Bronchial epithelial cell (primary cell): ENCODE results near the gene AFAP1L2. TPM values are rescaled to one million over a fixed set of nuclear protein-coding genes. Genes with fewer than 3 reads are reported as not detected.

Experiments
- DNase-seq: peaks from one replicate; pipeline ENCODE4 v3.0.0-alpha.2; 2010; ENCODE audit warnings: low read depth
- FAIRE-seq: peaks from 2 replicates; lab custom pipeline; 2011; peaks lifted over from hg19 to GRCh38; lab: Jason Lieb, UNC
- H3K27me3 ChIP-seq: 2 replicates; pipeline ENCODE4 v1.5.1; 2011; ENCODE audit warnings: low read length; ENCODE audit not compliant: control insufficient read depth, insufficient read depth
- H3K36me3 ChIP-seq: 2 replicates; pipeline ENCODE4 v1.5.1; 2011; ENCODE audit warnings: low read length; ENCODE audit not compliant: control insufficient read depth, insufficient read depth
- H3K4me3 ChIP-seq: 2 replicates; pipeline ENCODE4 v1.5.1; 2011; ENCODE audit warnings: mild to moderate bottlenecking, low read depth, low read length, control low read depth
- CTCF ChIP-seq: IDR thresholded peaks from 2 replicates; pipeline ENCODE4 v1.5.1; 2011; ENCODE audit warnings: mild to moderate bottlenecking, moderate library complexity, low read length, control low read depth, inconsistent platforms; ENCODE audit not compliant: insufficient read depth, severe bottlenecking
- total RNA-seq: library from RNA; depleted of rRNA; stranded (reverse); fragments of >200 nt; gene quantifications from 2 replicates; pipeline ENCODE4 v1.2.1, GENCODE V29; 2014

The AFAP1L2 gene
- total RNA-seq, 1 donor from 2014 or later, result 6.8 TPM

GRCh38 chr10:114356751-114357514, 47.4 kb downstream of the AFAP1L2 start:
- DNase-seq (peak; percentile 66), FAIRE-seq (no peak)
- Histone ChIP-seq H3K36me3 (no peaks in the 10 kb centered on the region), H3K27me3 (no peaks in the 10 kb centered on the region), H3K4me3 (no peak overlapping the region)
- TF ChIP-seq CTCF, result no peak

DNA sequence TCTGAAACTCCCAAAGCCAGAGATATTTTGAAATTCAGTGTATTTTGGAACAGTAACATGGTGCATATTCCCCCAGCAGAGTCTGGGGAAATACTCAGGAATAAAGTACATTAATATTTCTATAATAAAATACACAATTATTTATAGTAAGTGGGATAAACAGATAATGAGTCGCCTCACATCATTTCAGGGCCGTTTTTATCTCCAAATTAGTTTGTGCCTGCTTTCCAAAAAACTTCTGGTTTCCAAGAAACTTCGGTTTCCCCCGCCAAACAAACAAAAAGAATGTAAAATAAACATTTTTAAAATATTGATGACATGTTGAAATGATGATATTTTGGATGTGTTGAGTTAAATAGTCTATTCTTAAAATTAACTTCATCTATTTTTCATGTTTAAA, 48.2 kb downstream of the AFAP1L2 start:
- Histone ChIP-seq H3K4me3 (no peak overlapping the region), H3K36me3 (no peaks in the 10 kb centered on the region), H3K27me3 (no peaks in the 10 kb centered on the region)
- FAIRE-seq (no peak), DNase-seq (no peak)
- no peak for TF ChIP-seq CTCF

DNA sequence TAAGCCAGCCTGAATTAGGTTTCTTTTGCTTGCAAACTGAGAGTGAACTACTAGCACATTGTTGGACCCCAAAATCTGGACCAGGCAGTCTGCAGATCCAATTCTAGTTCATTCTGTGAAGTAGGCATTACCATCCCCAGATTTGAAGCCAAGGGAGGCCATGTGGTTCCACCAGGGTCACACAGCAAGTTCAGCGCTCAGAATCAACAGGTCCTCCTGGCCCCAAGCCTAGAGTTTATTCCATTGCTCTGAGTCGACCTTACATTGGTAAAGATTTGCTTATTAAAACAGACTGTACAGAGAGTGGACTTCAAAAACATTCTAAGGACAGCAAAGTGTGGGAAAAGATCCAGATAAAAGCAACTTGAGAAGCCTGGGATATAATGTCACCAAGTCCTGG, 50.9 kb downstream of the AFAP1L2 start:
- DNase-seq (no peak), FAIRE-seq (no peak)
- no peak overlapping the region for H3K4me3 ChIP-seq
- H3K36me3 ChIP-seq, result no peaks in the 10 kb centered on the region
- no peaks in the 10 kb centered on the region for H3K27me3 ChIP-seq
- no peak for TF ChIP-seq CTCF

DNA sequence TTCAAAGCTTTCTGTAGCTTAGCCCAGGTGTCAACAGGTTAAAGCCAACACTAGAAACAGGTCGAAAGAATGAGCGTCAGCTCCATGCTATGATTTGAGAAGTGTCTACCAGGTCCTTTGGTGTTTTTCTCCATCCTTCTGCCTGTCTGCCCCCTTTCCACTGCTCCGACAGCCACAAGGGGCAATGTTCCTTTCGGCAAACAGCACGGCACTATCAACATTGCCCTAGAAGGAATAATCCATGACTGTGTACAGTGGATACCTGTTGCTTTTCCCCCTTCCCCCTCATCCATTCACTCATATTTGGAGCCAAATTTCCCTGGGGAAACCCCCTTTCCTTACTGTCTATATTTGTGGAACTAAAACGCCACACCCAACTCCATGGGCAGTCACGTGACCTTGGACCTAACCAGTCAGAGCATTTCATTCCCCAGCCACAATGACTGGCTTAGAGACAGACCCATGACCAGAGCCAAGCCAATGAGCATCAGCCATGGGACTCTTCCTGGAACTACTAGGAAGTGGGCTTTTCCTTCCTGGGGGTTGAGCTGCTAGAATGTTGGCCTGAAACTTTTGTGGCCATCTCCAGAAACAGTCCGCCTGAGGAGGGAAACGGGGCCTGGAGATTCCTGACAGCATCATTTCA, 51.5 kb downstream of the AFAP1L2 start:
- FAIRE-seq (no peak), DNase-seq (no peak)
- Histone ChIP-seq H3K36me3 (no peaks in the 10 kb centered on the region), H3K27me3 (no peaks in the 10 kb centered on the region), H3K4me3 (no peak overlapping the region)
- no peak for TF ChIP-seq CTCF

- FAIRE-seq, result no peak
- DNase-seq, result no peak
- Histone ChIP-seq H3K27me3 (no peaks in the 10 kb centered on the region), H3K36me3 (no peaks in the 10 kb centered on the region), H3K4me3 (no peak overlapping the region)
- TF ChIP-seq CTCF, result no peak
Observed at GRCh38 chr10:114350751-114351150, 53.6 kb downstream of the AFAP1L2 start.
